CD14-positive monocyte (primary cell): ENCODE data around the gene EPN3. TPM values are rescaled to one million over a fixed set of nuclear protein-coding genes. Genes with fewer than 3 reads are reported as not detected.

ENCODE experiments used
- DNase-seq, 3 donors: peaks; one replicate each; pipeline ENCODE4 v3.0.0-alpha.2; 2011 to 2022
- H2AFZ ChIP-seq: 2 replicates; pipeline ENCODE4 v1.6.0; 2012; ENCODE audit warnings: mild to moderate bottlenecking, low read depth, low read length, inconsistent platforms; ENCODE audit not compliant: insufficient read depth, poor library complexity, severe bottlenecking
- H3K27ac ChIP-seq, 2 donors: 1 replicate in 1 of 2; 2 replicates in 1 of 2; pipeline ENCODE4 v1.5.1; 2012 to 2013; ENCODE audit warnings: low read length in 2 of 2, control low read depth in 1 of 2, inconsistent platforms in 1 of 2, low read depth in 1 of 2, mild to moderate bottlenecking in 1 of 2
- H3K27me3 ChIP-seq, 2 donors: one replicate each; pipeline versions ENCODE4 v1.6.0 to v1.6.1; 2011 to 2013; ENCODE audit warnings: low read length in 2 of 2; ENCODE audit not compliant: control insufficient read depth in 2 of 2, insufficient read depth in 2 of 2
- H3K36me3 ChIP-seq, 2 donors: replicated peaks in 1 of 2; 1 replicate in 1 of 2; 2 replicates in 1 of 2; pipeline versions ENCODE4 v1.5.1 to v1.6.1; 2012 to 2013; ENCODE audit warnings: low read length in 2 of 2, control low read depth in 1 of 2, inconsistent platforms in 1 of 2, mild to moderate bottlenecking in 1 of 2; ENCODE audit not compliant: insufficient read depth in 2 of 2, control insufficient read depth in 1 of 2
- H3K4me1 ChIP-seq, 2 donors: 1 replicate in 1 of 2; 2 replicates in 1 of 2; pipeline versions ENCODE4 v1.5.1 to v1.6.1; 2012 to 2013; ENCODE audit warnings: low read length in 2 of 2, control low read depth in 1 of 2, inconsistent platforms in 1 of 2, mild to moderate bottlenecking in 1 of 2, moderate library complexity in 1 of 2; ENCODE audit not compliant: insufficient read depth in 2 of 2, control insufficient read depth in 1 of 2
- H3K4me2 ChIP-seq: replicated peaks from 2 replicates; pipeline ENCODE3; 2012; ENCODE audit warnings: low read length, moderate library complexity, mild to moderate bottlenecking; ENCODE audit not compliant: poor library complexity, severe bottlenecking; ENCODE audit errors: extremely low read depth
- H3K4me3 ChIP-seq, 3 experiments: fragments of 200-600 bp in 1 of 3; sonication (generic) in 1 of 3; replicated peaks in 1 of 3; 1 replicate in 2 of 3; 2 replicates in 1 of 3; pipeline ENCODE4 v1.5.1; 2011 to 2013; ENCODE audit warnings: low read length in 3 of 3, mild to moderate bottlenecking in 3 of 3, control low read depth in 2 of 3, low read depth in 2 of 3, inconsistent platforms in 1 of 3, moderate library complexity in 1 of 3
- H3K79me2 ChIP-seq: 2 replicates; pipeline ENCODE4 v1.6.0; 2012; ENCODE audit warnings: mild to moderate bottlenecking, control low read depth, inconsistent platforms, low read length, moderate library complexity; ENCODE audit not compliant: insufficient read depth
- H3K9ac ChIP-seq: 2 replicates; pipeline ENCODE4 v1.6.0; 2017; ENCODE audit warnings: low read length, mild to moderate bottlenecking; ENCODE audit not compliant: insufficient read depth, poor library complexity, severe bottlenecking
- H3K9me3 ChIP-seq, 2 donors: replicated peaks in 1 of 2; 1 replicate in 1 of 2; 2 replicates in 1 of 2; pipeline versions ENCODE4 v1.5.1 to v1.6.1; 2012 to 2013; ENCODE audit warnings: low read length in 2 of 2, control low read depth in 1 of 2; ENCODE audit not compliant: control insufficient read depth in 1 of 2, insufficient read depth in 1 of 2
- H4K20me1 ChIP-seq: 2 replicates; pipeline ENCODE4 v1.6.0; 2012; ENCODE audit warnings: mild to moderate bottlenecking, low read length, control low read depth, moderate library complexity; ENCODE audit not compliant: insufficient read depth
- H3K27ac Mint-ChIP-seq, 7 donors: one replicate each; pipeline ENCODE4 v1.8.0; 2020; ENCODE audit warnings: mild to moderate bottlenecking in 7 of 7, mixed read lengths in 7 of 7, moderate library complexity in 6 of 7, inconsistent platforms in 2 of 7
- H3K27me3 Mint-ChIP-seq, 3 donors: one replicate each; pipeline ENCODE4 v1.8.0; 2021 to 2022; ENCODE audit warnings: low read depth in 3 of 3, mild to moderate bottlenecking in 3 of 3, mixed read lengths in 3 of 3, moderate library complexity in 3 of 3, inconsistent platforms in 1 of 3
- H3K36me3 Mint-ChIP-seq, 2 donors: one replicate each; pipeline ENCODE4 v1.8.0; 2020; ENCODE audit warnings: mixed read lengths in 2 of 2, inconsistent platforms in 1 of 2, mild to moderate bottlenecking in 1 of 2
- H3K4me1 Mint-ChIP-seq: one replicate; pipeline ENCODE4 v1.8.0; 2020; ENCODE audit warnings: mild to moderate bottlenecking, mixed read lengths
- H3K4me3 Mint-ChIP-seq, 2 donors: one replicate each; pipeline ENCODE4 v1.8.0; 2020; ENCODE audit warnings: mild to moderate bottlenecking in 2 of 2, mixed read lengths in 2 of 2, moderate library complexity in 1 of 2
- H3K9me3 Mint-ChIP-seq, 7 donors: one replicate each; pipeline ENCODE4 v1.8.0; 2020 to 2022; ENCODE audit warnings: mixed read lengths in 7 of 7, mild to moderate bottlenecking in 6 of 7, moderate library complexity in 6 of 7, inconsistent platforms in 2 of 7
- WGBS: methylation state at CpG from one replicate; pipeline ENCODE4 v1.1.5; 2013; ENCODE audit warnings: missing lambda C conversion rate; ENCODE audit not compliant: insufficient coverage; 5-methylcytosine and 5-hydroxymethylcytosine counted together
- intact Hi-C, 2 donors: fragments of 100-400 bp; cut with micrococcal nuclease; formaldehyde crosslinking; loops; one replicate each; pipeline versions ENCODE4 v1.15.0 to v1.15.1; 2023
- polyA plus RNA-seq, 3 donors: library from polyadenylated mRNA; depleted of rRNA in 1 of 3; unstranded in 2 of 3; stranded (reverse) in 1 of 3; fragments of 300-500 nt in 2 of 3; fragments of >200 nt in 1 of 3; fragmentation: Illumina TruSeq in 2 of 3; gene quantifications; 1 replicate in 2 of 3; 2 replicates in 1 of 3; pipeline ENCODE4 v1.2.3, GENCODE V29; 2012 to 2021
- TF ChIP-seq, protein P1 (sequence below): fragments of 200-600 bp; IDR thresholded peaks from one replicate; pipeline ENCODE4 v1.8.0; 2022; ENCODE audit warnings: antibody characterized with exemption, mild to moderate bottlenecking

EPN3 gene
- polyA plus RNA-seq, 3 donors = not detected

DNA sequence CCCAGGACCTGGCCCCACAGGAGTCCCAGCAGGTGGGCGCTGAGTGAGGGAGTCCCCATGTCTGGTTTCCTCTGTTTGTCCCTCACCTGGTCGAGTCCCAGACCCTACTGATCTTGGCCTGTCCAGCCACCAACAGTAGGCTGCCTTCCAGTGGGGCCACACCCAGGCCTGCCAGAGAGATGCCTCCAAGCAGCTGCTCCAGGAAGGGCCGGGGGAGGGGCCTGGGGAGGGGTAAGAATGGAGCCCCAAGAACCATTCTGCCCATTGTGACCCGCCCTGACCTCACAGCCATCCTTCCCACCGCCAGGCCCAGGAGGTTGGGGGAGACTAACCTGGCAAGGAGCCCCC, 15.2 kb downstream of the EPN3 start:
- TF ChIP-seq, protein P1, sequence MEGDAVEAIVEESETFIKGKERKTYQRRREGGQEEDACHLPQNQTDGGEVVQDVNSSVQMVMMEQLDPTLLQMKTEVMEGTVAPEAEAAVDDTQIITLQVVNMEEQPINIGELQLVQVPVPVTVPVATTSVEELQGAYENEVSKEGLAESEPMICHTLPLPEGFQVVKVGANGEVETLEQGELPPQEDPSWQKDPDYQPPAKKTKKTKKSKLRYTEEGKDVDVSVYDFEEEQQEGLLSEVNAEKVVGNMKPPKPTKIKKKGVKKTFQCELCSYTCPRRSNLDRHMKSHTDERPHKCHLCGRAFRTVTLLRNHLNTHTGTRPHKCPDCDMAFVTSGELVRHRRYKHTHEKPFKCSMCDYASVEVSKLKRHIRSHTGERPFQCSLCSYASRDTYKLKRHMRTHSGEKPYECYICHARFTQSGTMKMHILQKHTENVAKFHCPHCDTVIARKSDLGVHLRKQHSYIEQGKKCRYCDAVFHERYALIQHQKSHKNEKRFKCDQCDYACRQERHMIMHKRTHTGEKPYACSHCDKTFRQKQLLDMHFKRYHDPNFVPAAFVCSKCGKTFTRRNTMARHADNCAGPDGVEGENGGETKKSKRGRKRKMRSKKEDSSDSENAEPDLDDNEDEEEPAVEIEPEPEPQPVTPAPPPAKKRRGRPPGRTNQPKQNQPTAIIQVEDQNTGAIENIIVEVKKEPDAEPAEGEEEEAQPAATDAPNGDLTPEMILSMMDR = no peak
- Mint-ChIP-seq H3K27ac (peak overlapping the region in 3 of 7 donors; percentile 54 to 79 (median 65)), H3K36me3 (peaks cover 0 to 7% of the 10 kb centered on the region in 2 donors), H3K9me3 (no peaks in the 10 kb centered on the region), H3K4me3 (peak overlapping the region; percentile 73 to 86), H3K4me1 (peaks cover 23% of the 10 kb centered on the region), H3K27me3 (peaks cover 9 to 15% (median 14%) of the 10 kb centered on the region in 3 donors)
- Histone ChIP-seq H3K4me3 (peak overlapping the region in 1 of 3 experiments; percentile 81), H3K27ac (peak overlapping the region in 1 of 2 donors; percentile 75), H3K27me3 (no peaks in the 10 kb centered on the region), H3K36me3 (peaks cover 0 to 12% of the 10 kb centered on the region in 2 donors), H3K4me2 (peak overlapping the region; percentile 82), H3K79me2 (no peaks in the 10 kb centered on the region), H2AFZ (peak overlapping the region; percentile 91), H3K4me1 (peaks cover 18 to 23% of the 10 kb centered on the region in 2 donors), H3K9me3 (no peaks in the 10 kb centered on the region), H4K20me1 (no peaks in the 10 kb centered on the region), H3K9ac (peak overlapping the region; percentile 80)
- no peak for DNase-seq
- intact Hi-C loops = loop anchor here (2.0 to 10.0 kb wide), 6 partner anchors 63 to 297 kb away; partner anchors contain the start of gene ANKRD40 (in 2 of the 2)
- WGBS = 86% methylated on average over 2 of the region's 5 CpGs

DNA sequence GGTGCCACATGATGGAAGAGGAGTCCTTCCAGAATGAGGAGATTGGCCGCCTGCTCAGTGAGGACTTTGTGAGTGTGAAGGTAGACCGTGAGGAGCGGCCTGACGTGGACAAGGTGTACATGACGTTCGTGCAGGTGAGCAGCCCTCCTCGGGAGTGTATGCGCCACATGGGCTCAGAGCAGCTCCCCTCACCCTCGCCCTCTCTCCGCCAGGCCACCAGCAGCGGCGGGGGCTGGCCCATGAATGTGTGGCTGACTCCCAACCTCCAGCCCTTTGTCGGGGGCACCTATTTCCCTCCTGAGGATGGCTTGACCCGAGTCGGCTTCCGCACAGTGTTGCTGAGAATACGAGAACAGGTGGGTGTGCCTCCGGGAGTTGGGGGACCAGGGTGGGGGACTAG, 16.3 kb downstream of the EPN3 start:
- Histone ChIP-seq H3K9ac (no peak overlapping the region), H3K27me3 (no peaks in the 10 kb centered on the region), H3K4me1 (peaks cover 17 to 18% of the 10 kb centered on the region in 2 donors), H3K79me2 (no peaks in the 10 kb centered on the region), H3K27ac (no peak overlapping the region), H3K36me3 (peaks cover 0 to 12% of the 10 kb centered on the region in 2 donors), H3K9me3 (no peaks in the 10 kb centered on the region), H3K4me2 (no peak overlapping the region), H3K4me3 (no peak overlapping the region), H4K20me1 (no peaks in the 10 kb centered on the region), H2AFZ (no peak overlapping the region)
- H3K36me3 Mint-ChIP-seq = peaks cover 2 to 7% of the 10 kb centered on the region in 2 donors
- no peaks in the 10 kb centered on the region for H3K9me3 Mint-ChIP-seq
- peak overlapping the region in 1 of 7 donors; percentile 69 for H3K27ac Mint-ChIP-seq
- no peak overlapping the region for H3K4me3 Mint-ChIP-seq
- DNase-seq = no peak
- intact Hi-C loops = loop anchor here (5.0 to 10.0 kb wide), 5 partner anchors 64 to 296 kb away; partner anchors contain the start of gene ANKRD40 (in 2 of the 2)
- TF ChIP-seq, protein P1 = no peak
- H3K27me3 Mint-ChIP-seq = peaks cover 7 to 15% (median 13%) of the 10 kb centered on the region in 3 donors
- WGBS = 88% methylated on average over 10 of the region's 18 CpGs
- H3K4me1 Mint-ChIP-seq = peaks cover 22% of the 10 kb centered on the region
